Erythroblast (primary cell): ENCODE results near the gene ERCC2.
"Not testable (repeated sequence)": the region's sequence is repeated elsewhere in the genome, so short reads cannot be mapped to it uniquely, and the experiment has no call there.

ENCODE experiments used
- DNase-seq, 2 experiments: peaks; one replicate each; lab custom pipeline; 2025; lab: John Stamatoyannopoulos, UW
- GATA1 ChIP-seq: IDR thresholded peaks from 2 replicates; pipeline ENCODE4 v1.6.1; 2011; ENCODE audit warnings: low read depth, mild to moderate bottlenecking, control low read depth, low read length, moderate library complexity
- POLR2A ChIP-seq: IDR thresholded peaks from 2 replicates; pipeline ENCODE4 v1.6.1; 2011; ENCODE audit warnings: mild to moderate bottlenecking, low read length

ERCC2 gene

GRCh38 chr19:45324349-45324907 is 45.9 kb downstream of the ERCC2 start:
- no peak for DNase-seq
- no peak for TF ChIP-seq POLR2A
- TF ChIP-seq GATA1 = no peak

DNA sequence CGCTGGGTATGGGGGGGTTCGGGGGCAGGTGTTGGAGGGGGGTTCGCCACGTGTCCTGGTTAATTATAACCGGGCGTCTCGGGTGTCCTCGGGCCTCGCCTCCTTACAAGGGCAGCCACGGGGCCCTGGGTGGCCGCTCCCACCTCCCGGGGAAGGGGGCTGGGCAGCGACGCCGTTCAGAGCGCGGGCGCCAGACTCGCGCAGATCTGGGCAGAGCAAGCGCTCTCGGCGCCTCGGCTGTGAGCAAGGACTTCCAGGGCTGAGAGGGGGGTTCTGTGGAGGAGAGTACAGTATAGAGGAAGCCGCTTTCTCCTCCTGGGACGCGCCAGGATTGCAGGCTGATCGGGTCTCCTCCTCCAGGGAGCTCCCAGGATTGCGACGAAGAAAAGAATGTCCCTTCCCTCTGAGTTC is 46.7 kb downstream of the ERCC2 start:
- TF ChIP-seq GATA1 = no peak
- no peak for TF ChIP-seq POLR2A
- no peak for DNase-seq

DNA sequence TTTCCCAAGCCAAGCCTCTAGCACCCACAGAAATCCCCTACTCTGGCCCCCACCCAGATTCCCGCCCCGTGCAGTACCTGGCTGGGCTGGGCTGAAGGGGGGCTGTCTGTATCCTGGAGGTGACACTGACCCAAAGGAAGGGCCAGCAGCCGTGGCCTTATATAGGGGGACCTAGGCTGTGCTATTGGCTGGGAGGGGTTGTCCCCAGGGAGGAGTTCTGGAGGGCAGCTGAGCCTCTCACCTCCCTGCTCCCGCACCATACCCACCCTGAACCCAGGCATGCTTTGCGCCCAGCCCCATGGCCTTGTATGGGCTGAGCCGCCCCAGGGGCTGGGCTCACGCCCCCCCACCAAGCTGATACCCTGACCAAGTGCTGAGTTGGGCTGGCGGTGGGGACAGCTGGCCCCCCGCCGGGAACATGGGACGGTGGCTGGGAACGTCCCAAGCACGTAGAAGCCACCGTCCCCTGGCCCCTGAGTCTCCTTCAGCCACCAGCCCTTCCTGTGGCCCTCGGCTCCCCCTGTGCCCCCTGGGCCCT is 47.6 kb downstream of the ERCC2 start, which contains the start of gene CKM:
TSS of gene CKM (minus strand) at position 132 of the 538 bp plus-strand sequence. CDS start 3,162 bp downstream, outside the sequence.
- no peak for DNase-seq
- TF ChIP-seq POLR2A (no peak), GATA1 (no peak)

- TF ChIP-seq GATA1 = no peak
- no peak for DNase-seq
These were observed 48.1 kb downstream of the ERCC2 start for GRCh38 chr19:45322311-45322710.

DNA sequence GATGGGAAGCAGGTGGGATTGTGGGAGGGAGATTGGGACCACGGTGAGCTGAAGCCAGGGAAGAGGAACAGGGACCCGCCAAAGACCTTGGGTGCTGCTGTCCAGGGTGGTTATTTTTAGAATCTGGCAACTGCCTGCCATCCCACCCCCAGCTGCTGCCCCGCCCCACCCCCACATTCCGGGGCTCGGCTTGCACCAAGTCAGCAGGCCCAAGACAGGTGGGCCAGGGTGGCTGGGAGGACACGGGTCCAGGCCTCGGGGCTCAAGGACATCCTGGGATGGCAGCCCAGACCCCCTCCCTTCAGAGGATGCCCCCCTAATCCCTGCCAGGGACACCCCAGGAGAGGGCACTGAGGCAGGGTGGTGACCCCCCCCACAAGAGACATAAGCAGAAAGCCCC is 48.5 kb downstream of the ERCC2 start:
- TF ChIP-seq POLR2A (no peak), GATA1 (no peak)
- DNase-seq = no peak

- DNase-seq = no peak
- no peak for TF ChIP-seq GATA1
These were observed 49.2 kb downstream of the ERCC2 start for GRCh38 chr19:45320997-45321775.

- no peak for DNase-seq
- TF ChIP-seq GATA1 = no peak
- no peak for TF ChIP-seq POLR2A
These were observed 55.1 kb downstream of the ERCC2 start for GRCh38 chr19:45315304-45315703.

DNA sequence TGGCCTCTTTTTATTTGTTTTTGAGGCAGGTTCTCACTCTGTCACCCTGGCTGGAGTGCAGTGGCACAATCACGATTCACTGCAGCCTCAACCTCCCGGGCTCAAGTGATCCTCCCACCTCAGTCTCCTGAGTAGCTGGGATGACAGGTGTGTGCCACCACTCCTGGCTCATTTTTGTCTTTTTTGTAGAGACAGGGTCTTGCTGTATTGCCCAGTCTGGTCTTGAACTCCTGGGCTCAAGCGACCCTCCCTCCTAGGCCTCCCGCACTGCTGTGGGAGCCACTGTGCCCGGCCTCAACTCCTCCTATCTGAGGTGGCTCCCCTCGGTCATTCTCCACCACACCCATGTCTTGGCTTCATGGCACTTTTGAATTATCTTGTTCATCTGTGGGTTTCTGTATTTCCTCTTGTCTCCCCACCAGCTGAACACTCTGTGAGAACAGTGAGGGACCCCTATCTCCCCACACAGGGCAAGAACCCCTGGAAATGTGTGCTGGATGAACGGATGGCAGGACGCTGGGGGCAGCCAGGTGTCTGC is 55.6 kb downstream of the ERCC2 start:
- TF ChIP-seq GATA1 = no peak
- TF ChIP-seq POLR2A = no peak
- no peak for DNase-seq

DNA sequence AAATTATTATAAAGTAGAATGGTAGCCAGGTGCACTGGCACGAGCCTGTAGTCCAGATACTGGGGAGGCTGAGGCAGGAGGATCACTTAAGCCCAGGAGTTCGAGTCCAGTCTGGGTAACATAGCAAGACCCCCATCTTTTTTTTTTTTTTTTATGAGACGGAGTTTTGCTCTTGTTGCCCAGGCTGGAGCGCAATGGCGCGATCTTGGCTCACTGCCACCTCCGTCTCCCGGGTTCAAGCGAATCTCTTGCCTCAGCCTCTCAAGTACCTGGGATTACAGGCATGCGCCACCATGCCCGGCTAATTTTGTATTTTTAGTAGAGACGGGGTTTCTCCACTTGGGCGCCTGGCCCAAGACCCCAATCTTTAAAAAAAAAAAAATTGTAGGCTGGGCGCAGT is 58.1 kb downstream of the ERCC2 start:
- not testable (repeated sequence) for DNase-seq

- TF ChIP-seq GATA1 (no peak), POLR2A (no peak)
- no peak for DNase-seq
These were observed 58.8 kb downstream of the ERCC2 start for GRCh38 chr19:45311621-45312020.

GRCh38 chr19:45309322-45309721 is 61.1 kb downstream of the ERCC2 start:
- not testable (repeated sequence) for DNase-seq

DNA sequence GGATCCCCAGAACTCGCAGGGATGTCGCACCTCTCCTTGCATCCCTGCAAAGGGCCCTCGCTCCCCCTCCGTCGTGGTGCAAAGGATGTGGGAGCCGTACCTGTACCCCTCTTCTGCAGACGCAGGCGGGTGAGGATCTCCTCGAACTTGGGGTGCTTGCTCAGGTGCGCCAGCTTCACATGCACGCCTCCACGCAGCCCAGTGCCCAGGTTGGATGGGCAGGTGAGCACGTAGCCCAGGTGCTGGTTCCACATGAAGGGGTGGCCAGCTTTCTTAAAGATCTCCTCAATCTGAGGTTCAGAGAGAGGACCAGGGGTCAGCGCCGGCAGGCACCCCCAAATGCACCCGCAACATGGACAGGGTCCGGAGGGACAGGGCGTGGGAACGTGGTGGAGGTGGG is 63.0 kb downstream of the ERCC2 start:
- TF ChIP-seq GATA1 = no peak
- no peak for TF ChIP-seq POLR2A

GRCh38 chr19:45306518-45307027 is 63.8 kb downstream of the ERCC2 start:
- no peak for TF ChIP-seq GATA1
- no peak for TF ChIP-seq POLR2A
- DNase-seq = no peak

More for the DNA sequence above, 63.0 kb downstream of the ERCC2 start:
- DNase-seq = no peak

DNA sequence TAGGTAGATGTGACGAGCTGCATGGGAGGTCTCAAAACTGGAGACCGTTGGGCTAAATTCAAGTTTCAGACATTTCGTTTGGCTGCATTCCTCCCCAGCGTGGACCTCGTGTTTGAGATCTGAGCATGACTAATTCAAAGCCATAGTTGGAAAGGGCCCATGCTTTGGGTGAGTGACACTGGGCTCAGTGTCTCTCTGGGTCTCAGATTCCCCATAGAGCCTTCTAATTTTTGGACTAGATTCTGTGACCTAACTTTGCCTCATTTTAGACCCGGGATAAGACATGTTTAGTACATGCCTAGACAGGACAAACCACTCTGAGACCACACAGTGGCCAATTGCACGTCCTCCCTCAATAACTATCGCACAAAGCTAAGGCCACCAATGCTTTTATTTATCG is 64.3 kb downstream of the ERCC2 start:
- DNase-seq = no peak

DNA sequence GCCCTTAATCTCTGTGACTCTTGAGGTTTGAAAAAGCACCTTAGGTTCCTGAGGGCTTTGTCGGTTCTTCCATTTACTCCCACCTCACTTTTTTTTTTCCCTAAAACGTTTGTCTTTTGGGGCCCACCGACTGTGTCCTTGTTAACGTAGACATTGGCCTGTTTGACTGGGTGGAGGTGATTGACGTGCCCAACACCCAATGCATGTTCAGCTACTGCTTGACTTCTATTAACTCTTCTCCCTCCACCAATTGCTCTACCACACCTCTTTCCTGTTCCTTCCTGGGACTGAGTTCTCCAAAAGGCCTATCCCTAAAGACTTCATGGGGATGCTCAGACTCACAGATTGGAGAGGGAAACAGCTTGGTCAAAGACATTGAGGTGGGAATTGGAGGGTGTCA is 65.0 kb downstream of the ERCC2 start:
- TF ChIP-seq POLR2A (no peak), GATA1 (no peak)
- DNase-seq = no peak

More for the DNA sequence above, 64.3 kb downstream of the ERCC2 start:
- TF ChIP-seq POLR2A (no peak), GATA1 (no peak)
